ENCODE data around the gene PARD6A.
"Not testable (repeated sequence)": the region's sequence is repeated elsewhere in the genome, so short reads cannot be mapped to it uniquely, and the experiment has no call there.

Gene PARD6A

DNA sequence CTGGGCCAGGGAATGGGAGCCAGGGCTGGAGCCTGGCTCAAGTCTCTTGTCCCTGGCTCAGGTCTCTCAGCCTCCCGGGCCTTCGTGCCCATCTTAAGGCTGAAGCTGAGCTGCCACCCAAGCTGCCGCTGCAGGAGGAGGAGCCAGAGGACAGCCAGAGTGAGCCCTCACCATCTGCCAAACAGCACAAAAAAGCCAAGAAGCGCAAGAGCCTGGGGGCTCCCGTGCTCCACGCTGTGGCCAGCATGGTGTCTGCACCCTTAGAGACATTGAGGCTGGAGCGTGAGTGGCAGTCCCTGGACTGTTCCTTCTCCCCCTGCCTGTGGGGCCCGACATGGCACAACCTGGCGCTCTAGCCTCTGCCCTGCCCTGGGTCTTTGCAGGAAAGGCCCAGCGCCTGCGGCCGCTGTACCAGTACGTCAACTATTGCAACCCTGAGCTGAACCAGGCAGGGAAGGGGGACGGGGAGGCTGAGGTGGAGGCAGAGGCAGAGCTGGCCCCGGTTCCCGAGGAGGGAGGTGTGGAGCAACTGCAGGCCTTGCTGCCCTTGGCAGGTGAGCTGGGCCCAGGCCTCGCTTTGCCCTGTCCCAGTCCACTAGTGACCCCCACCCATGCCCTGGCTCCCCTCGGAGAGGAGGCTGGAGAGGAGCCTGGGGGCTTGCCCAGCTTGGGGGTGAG lies 7.2 kb downstream of the PARD6A start:
- peak; percentile 96 to 97 for DNase-seq

DNA sequence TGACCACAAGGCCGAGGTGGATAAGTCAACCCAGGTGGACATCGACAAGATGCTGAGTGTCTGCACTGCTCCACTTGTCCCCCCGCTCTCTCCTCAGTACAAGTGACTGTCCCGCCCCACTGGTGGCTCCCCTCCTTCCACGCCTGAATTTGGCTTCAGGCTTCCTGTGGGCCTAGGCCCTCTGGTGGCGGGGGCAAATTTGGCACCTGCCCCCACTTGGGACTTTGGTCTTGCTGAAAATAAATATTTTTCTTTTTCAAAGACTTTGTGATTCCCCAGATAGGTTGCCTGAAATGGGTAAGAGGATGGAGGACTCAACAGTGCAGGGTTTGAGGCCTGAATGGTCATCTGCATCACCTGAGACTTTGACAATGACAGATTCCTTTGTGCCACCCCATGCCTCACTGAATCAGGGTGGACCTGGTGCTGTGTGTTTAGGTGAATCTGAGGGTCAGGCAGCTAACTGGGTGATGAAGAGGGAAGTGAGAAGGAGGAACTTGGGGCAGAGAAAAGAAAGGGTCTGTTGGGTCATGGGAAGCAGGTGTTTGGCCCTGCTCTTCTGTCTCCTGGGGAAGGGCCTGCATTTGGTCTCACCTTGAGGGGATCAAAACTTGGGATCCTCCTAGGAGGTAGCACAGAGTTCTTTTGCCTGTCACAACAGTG lies 7.9 kb downstream of the PARD6A start:
- DNase-seq, result no peak

DNA sequence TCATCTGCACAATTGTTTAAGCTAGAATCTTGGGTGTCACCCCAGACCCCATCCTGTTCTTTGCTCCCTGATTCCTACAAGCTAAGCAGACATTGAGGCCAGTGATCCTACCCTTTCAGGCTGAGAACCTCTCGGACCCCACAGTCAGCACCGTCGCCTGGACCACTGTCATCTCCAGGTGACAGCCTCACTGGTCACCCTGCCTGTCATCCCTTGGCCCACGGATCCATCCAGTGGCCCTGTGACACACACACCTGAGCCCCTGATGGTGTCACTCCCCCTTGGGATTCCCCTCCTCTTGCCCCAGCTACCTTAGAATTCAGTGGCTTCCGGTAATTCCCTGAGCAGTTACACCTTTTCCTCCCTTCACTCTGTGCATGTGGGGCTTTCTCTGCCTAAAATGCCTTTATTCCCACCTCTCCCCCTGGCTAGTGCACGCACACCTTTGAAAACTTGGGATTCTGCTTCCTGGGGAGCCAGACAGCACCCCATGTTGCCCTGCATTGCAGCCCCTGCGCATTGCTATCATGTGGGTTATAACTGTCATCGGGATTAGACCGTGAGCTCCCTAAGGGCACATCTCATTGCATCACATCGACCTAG lies 8.8 kb downstream of the PARD6A start:
- no peak for DNase-seq

DNA sequence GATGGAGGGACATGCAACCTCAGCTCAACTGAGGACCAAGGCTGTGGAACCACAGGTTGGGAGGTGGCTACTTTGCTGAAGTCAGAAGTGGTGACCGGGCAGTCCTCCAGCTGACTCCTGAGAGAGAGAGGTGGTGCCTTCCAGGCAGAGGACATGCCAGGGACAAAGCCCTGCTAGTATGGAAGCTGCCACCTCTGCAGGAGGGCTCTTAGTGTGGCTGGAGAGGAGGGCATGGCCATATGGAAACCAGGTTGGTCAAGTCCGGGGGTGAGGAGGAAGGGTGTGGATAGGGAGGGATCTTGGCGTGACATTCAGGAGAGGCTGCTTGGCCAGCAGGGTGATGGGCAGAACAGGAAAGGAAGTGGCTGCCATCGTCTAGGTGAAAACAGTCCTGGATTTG lies 11.5 kb downstream of the PARD6A start:
- DNase-seq, result no peak

DNA sequence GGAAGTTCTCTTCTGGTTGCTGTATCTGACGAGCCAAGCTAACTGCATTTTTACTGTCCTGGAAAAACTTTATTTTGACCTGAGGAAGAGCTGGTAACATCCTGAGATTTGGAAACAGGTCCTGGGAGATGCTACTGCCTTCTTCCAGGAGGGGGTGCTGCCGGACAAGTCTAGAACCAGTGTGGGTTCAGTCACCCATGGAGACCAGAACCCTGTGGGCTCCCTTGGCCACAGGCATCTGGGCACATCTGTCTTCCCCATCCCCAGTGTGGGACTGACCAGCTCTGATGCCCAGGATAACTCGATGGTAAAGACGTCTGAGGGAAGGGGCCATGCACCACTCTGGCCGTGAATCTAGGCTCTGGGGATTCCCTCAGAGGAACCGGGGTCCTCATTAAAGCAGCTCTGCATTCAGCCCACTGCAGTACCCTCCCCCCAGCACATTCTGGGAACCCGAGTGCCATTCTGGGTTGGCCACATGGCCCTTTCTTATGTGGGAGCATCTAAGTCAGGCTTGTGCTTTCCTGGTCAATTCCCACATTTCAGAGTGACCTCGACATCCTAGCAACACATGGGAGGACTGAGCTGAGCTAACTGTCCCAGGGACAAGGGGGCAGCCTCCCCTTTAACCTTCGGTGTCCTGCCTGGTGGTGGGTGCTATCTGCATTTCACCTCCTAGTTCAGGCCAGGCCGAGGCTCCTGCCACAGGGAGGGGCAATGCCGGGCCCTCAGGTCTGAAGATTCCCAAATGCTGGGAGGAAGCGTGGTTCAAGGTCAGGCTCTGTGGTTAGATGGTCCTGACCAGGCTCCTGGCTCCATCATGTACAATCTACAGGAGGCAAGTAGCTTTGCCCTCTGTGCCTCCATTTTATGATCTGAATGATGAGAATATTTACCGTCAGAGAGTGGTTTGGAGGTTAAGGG lies 12.2 kb downstream of the PARD6A start:
- peak; percentile 52 to 64 for DNase-seq

GRCh38 chr16:67673712-67674580 lies 13.2 kb downstream of the PARD6A start:
- peak; percentile 40 to 50 for DNase-seq

GRCh38 chr16:67674851-67675578 lies 14.3 kb downstream of the PARD6A start:
- DNase-seq, result no peak

GRCh38 chr16:67675579-67675935 lies 14.8 kb downstream of the PARD6A start:
- DNase-seq, result no peak

- no peak for DNase-seq
Observed at GRCh38 chr16:67675999-67676398, 15.2 kb downstream of the PARD6A start.

GRCh38 chr16:67676516-67676915 lies 15.8 kb downstream of the PARD6A start:
- DNase-seq, result no peak

DNA sequence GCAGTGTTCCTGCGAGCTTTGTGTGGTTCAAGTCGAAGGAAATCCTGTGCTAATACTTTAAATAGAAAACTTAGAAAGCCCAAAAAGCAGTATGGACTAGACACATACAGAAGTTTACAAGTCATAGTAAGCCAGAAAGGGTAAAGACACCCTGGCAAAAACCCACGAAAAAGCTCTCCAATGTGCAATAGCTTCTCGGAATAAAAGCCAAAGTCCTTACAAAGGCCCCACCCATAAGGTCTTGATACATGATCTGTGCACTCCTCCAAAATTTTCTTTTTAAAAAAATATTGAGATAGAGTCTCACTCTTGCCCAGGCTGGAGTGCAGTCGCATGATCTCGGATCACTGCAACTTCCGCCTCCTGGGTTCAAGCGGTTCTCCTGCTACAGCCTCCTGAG lies 16.2 kb downstream of the PARD6A start:
- no peak for DNase-seq

DNA sequence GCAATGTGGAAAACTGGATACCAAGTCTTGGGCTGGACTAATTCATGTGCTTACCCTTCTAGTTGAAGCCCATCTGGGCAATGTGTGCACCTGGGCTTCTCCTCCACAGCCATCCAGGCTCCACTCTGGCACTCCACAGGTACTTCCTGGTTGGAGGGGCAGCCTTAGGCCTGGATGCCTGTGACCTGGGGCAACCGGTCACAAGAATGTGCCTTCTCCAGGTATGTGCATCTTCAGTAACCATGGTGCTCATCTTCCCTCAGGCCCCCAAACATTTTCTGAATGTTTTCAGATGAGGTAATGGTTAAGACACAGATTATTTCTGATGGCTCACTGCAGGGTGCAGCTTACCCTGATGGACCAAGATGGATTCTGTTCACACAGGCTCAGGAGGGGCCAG lies 17.0 kb downstream of the PARD6A start:
- DNase-seq, result no peak

DNA sequence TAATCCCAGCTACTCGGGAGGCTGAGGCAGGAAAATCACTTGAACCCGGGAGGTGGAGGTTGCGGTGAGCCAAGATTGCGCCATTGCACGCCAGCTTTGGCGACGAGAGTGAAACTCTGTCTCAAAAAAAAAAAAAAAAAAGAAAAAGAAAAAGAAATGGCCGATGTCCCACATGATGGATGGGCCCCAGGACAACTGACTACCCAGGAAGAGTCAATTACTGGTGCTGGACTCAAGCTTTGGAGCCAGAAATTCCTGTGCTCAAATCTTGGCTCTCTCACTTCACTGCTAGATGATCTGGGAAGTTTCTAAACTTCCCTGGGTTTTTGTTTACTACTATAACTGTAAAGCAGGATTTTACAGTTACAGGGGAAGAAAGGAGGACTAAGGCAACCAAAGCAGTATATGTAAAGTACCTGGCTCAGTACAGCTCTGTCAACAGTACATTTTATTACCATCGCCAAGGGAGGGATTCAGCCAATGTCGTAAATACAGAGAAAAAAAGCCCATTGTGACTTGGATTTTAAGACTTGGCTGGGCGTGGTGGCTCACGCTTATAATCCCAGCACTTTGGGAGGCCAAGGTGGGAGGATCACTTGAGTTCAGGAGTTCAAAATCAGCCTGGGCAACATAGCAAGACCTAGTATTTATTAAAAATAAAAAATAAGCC lies 17.7 kb downstream of the PARD6A start:
- no peak for DNase-seq

DNA sequence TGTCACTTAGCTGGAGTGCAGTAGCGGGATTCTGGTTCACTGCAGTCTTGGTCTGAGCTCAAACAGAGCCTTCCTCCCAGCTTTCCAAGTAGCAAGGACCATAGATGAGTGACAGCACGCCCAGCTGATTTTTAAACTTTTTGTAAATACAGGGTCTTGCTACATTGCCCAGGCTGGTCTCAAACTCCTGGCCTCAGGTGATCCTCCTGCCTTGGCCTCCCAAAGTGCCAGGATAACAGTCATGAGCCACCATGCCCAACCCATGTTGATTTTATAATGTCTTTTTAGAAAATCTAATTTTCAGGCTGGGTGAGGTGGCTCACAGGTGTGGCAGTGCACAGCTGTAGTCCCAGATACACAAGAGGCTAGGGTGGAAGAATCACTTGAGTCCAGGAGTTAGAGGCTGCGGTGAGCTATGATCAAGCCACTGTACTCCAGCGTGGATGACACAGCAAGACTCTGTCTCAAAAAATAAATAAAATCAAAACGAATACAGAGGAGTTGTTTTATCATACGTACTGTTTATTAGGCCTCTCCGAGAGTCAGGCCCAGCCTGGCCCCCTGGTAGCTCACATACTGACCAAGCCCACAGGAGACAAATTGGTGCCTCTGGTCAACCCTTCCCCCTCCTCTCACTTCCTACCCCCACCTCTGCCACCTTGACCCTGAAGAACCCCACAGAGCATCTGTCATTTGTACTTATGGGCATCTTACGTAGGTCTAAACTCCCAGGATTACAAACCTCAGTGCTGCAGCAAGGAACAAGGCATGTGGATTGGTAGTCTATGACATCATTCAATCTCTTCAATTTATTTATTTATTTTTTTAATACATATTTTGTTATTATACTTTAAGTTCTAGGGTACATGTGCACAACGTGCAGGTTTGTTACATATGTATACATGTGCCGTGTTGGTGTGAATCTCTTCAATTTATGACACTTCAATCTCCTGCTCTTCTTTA lies 19.5 kb downstream of the PARD6A start:
- DNase-seq, result no peak

- DNase-seq, result no peak
Observed at GRCh38 chr16:67683767-67684166, 23.0 kb downstream of the PARD6A start.

- no peak for DNase-seq
Observed at GRCh38 chr16:67685388-67686112, 24.8 kb downstream of the PARD6A start.

- DNase-seq, result not testable (repeated sequence)
Observed at GRCh38 chr16:67693517-67694285, 32.9 kb downstream of the PARD6A start.

DNA sequence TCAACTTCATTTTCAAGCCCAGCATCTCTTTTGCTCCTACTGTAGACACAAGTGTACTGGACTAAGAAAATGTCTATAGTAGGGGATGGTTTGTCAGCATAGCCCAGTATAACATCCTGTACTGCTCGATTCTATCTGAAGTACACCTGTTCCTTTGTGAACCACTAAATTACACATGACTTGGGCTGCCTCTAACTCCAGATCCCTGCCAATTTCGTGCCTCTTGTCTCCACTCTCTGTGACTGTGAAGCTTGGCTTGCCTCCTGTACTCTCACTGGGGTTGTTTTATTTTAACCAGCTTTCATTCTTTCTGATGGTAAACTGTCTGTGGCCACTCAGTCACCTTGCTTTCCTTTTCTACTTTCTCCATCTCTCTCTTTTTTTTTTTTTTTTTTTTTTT lies 33.9 kb downstream of the PARD6A start:
- DNase-seq, result no peak
